Endothelial cell of umbilical vein (primary cell): ENCODE results near the gene MYOD1.

Source experiments
- EZH2 ChIP-seq: IDR thresholded peaks from 2 replicates; pipeline ENCODE4 v1.6.1; 2012; ENCODE audit warnings: borderline replicate concordance, low read depth, mild to moderate bottlenecking, moderate library complexity, low read length, inconsistent platforms; ENCODE audit not compliant: severe bottlenecking
- JUN ChIP-seq: IDR thresholded peaks from 2 replicates; pipeline ENCODE4 v1.6.1; 2011; ENCODE audit warnings: borderline replicate concordance, low read depth; ENCODE audit not compliant: insufficient read length, insufficient read depth
- MYC ChIP-seq: IDR thresholded peaks from one replicate; pipeline ENCODE4 v1.6.1; 2011; ENCODE audit warnings: mild to moderate bottlenecking, low read depth, low read length
- POLR2A ChIP-seq: IDR thresholded peaks from 2 replicates; pipeline ENCODE4 v1.6.1; 2012; ENCODE audit warnings: low read depth, mild to moderate bottlenecking, control low read depth, low read length
- POLR2AphosphoS5 ChIP-seq: IDR thresholded peaks from 2 replicates; pipeline ENCODE4 v1.6.1; 2012; ENCODE audit warnings: low read depth, mild to moderate bottlenecking, control low read depth, low read length, moderate library complexity; ENCODE audit not compliant: insufficient read depth
- TF ChIP-seq, protein P1 (sequence below), 2 donors: IDR thresholded peaks; 1 replicate in 1 of 2; 2 replicates in 1 of 2; pipeline ENCODE4 v1.5.1; 2011; ENCODE audit warnings: low read length in 2 of 2, mild to moderate bottlenecking in 2 of 2, moderate library complexity in 2 of 2, control low read depth in 1 of 2, inconsistent platforms in 1 of 2, low read depth in 1 of 2; ENCODE audit not compliant: insufficient read depth in 1 of 2; ENCODE audit errors: extremely low read depth in 1 of 2

DNA sequence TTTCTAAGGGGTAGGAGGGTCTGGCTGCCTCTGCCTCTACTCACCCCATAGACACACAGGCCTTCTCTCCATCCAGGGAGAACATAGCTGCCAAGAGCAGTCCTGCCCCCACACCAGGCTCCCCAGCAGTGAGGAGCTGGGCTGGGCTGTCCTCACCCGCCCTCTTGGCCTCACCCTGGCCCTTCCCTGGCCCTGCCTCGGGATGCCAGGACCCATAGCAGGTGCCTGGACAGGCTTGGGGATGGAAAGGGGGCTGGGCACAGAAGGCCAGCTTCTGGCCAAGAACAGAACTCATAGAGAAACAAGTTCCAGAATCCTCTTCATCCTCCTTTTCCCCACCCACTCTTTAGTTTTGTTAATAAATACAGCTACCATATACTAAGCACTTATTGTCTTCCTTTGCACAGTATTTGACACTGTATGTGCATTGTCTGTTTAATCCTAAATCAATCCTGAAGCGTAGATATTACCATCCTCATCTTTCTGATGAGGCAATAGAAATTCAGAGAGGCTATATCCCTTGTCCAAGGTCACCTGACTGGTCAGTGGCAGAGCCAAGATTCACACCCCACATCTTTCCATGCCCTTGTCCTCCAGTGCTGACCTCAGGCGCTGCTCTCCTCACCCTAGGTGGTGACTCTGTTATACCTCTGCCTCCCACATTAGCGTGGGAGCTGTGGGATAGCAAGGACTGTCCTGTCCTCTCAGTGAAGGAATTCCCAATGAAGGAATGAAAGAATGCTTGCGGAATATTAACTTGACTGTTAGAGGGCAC is 22.0 kb upstream of the MYOD1 start:
- TF ChIP-seq, protein P1, sequence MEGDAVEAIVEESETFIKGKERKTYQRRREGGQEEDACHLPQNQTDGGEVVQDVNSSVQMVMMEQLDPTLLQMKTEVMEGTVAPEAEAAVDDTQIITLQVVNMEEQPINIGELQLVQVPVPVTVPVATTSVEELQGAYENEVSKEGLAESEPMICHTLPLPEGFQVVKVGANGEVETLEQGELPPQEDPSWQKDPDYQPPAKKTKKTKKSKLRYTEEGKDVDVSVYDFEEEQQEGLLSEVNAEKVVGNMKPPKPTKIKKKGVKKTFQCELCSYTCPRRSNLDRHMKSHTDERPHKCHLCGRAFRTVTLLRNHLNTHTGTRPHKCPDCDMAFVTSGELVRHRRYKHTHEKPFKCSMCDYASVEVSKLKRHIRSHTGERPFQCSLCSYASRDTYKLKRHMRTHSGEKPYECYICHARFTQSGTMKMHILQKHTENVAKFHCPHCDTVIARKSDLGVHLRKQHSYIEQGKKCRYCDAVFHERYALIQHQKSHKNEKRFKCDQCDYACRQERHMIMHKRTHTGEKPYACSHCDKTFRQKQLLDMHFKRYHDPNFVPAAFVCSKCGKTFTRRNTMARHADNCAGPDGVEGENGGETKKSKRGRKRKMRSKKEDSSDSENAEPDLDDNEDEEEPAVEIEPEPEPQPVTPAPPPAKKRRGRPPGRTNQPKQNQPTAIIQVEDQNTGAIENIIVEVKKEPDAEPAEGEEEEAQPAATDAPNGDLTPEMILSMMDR (IDR thresholded peaks at IDR 0.05; ENCODE audit: extremely low read depth in 1 of 2, insufficient read depth in 1 of 2, low read depth in 1 of 2, low read length in 2 of 2), result no peak
- no peak for TF ChIP-seq EZH2
- TF ChIP-seq POLR2A, result no peak
- TF ChIP-seq MYC, result no peak
- TF ChIP-seq JUN, result no peak
- no peak for TF ChIP-seq POLR2AphosphoS5
